Measurements from ENCODE around the gene OR8H1. TPM values are rescaled to one million over a fixed set of nuclear protein-coding genes. Genes with fewer than 3 reads are reported as not detected.

OR8H1 gene
- not detected for total RNA-seq

- no peak for DNase-seq
These were observed at the start of gene OR8H1 for GRCh38 chr11:56292154-56292553. OR8H1 (minus strand) TSS chr11:56292254; CDS start chr11:56291062, 1,192 bp downstream.

- no peak for DNase-seq
These were observed 48.2 kb upstream of the OR8H1 start for GRCh38 chr11:56340289-56340688.

- no peak for DNase-seq
These were observed 41.1 kb upstream of the OR8H1 start for GRCh38 chr11:56333156-56333555.

- no peak for DNase-seq
These were observed 39.9 kb upstream of the OR8H1 start for GRCh38 chr11:56331861-56332491.

GRCh38 chr11:56314844-56315243 is 22.8 kb upstream of the OR8H1 start, which contains the start of gene OR8K3:
OR8K3 (plus strand) TSS chr11:56315144; CDS start chr11:56318307, 3,163 bp downstream.
- DNase-seq = no peak

- no peak for DNase-seq
These were observed 15.8 kb upstream of the OR8H1 start for GRCh38 chr11:56307836-56308235.

- no peak for DNase-seq
These were observed 4.8 kb upstream of the OR8H1 start for GRCh38 chr11:56296898-56297297.

GRCh38 chr11:56273854-56274253 is 18.2 kb downstream of the OR8H1 start, which contains the start of gene OR5T1:
OR5T1 (plus strand) TSS chr11:56274154; CDS start chr11:56275639, 1,485 bp downstream.
- no peak for DNase-seq

- no peak for DNase-seq
These were observed 21.0 kb downstream of the OR8H1 start for GRCh38 chr11:56271092-56271491.

- DNase-seq = no peak
These were observed 40.1 kb downstream of the OR8H1 start, which contains the start of gene OR5T3 for GRCh38 chr11:56251954-56252353. OR5T3 (plus strand) TSS chr11:56252254; CDS start chr11:56252254, 0 bp downstream.

Other genes starting within 250 kb of the OR8H1 start
- gene OR8I2, start 198.9 kb downstream of the OR8H1 start, total RNA-seq = not detected
- gene OR8H2, start 188.6 kb downstream of the OR8H1 start, total RNA-seq = not detected
- gene OR8H3, start 169.9 kb downstream of the OR8H1 start, total RNA-seq = not detected
- not detected for gene OR8J3, start 152.1 kb downstream of the OR8H1 start, total RNA-seq
- gene OR8K5, start 131.9 kb downstream of the OR8H1 start, total RNA-seq = not detected
- gene OR5J2, start 115.6 kb downstream of the OR8H1 start, total RNA-seq = not detected
- not detected for gene OR5T2, start 58.0 kb downstream of the OR8H1 start, total RNA-seq
- gene OR5T3, start 40.0 kb downstream of the OR8H1 start, total RNA-seq = not detected
- not detected for gene OR5T1, start 18.1 kb downstream of the OR8H1 start, total RNA-seq
- gene OR8K3, start 22.9 kb upstream of the OR8H1 start, total RNA-seq = not detected
- not detected for gene OR8K1, start 53.8 kb upstream of the OR8H1 start, total RNA-seq
- gene OR8J1, start 62.0 kb upstream of the OR8H1 start, total RNA-seq = not detected
- gene OR8U1, start 83.4 kb upstream of the OR8H1 start, total RNA-seq = not detected
- not detected for gene OR5AL1, start 120.4 kb upstream of the OR8H1 start, total RNA-seq
- not detected for gene OR5M3, start 181.1 kb upstream of the OR8H1 start, total RNA-seq
- not detected for gene OR5M8, start 199.1 kb upstream of the OR8H1 start, total RNA-seq

All from tongue (tissue), 2 donors.